CD4-positive, alpha-beta T cell treated with Interleukin-6 at 100 ng/mL for 8 hours (primary cell): ENCODE data around the gene PLA2G5.
"Not testable (repeated sequence)": the region's sequence is repeated elsewhere in the genome, so short reads cannot be mapped to it uniquely, and the experiment has no call there.

Source experiments
- DNase-seq: peaks from one replicate; pipeline ENCODE4 v3.0.0-alpha.2; 2020; ENCODE audit warnings: mixed read lengths, low spot score

The PLA2G5 gene

DNA sequence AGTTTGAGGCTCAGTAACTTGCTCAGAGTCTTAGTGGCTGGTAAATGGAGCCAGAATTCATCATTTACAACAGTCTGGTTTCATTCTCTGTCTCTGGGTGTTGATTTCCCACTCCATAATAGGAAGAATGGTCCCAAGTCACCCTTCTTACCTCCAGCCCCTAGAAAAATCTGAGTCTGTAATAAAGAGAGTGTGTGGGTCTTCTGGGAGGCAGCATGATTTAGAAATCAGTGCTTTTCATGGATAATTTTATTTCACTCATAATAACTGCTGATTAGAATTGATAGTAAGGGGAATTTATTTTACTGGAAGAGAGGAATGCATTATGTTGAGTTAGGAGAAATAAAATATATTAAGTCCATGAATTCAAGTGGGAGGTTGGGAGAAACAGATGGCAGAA, 47.2 kb downstream of the PLA2G5 start:
- DNase-seq, result no peak

DNA sequence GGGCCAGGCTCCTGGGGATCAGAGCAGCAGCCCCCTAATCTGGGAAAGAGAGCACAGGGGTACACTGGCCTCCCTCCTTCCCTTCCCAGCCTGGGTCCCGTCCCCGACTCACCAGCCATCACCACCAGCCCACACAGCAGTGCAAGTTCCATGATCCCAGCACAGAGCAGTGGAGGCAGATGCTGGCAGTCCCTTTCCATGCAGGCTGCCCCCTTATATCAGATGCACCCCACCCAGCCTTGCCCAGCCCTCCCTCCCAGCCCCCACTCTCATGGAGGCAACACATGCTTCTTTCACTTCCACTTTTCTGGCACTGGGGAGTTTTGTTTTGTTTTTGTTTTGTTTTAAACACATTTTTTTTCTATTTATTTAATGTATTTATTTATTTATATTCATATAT, 49.4 kb downstream of the PLA2G5 start, which contains the start of gene PLA2G2D:
Gene PLA2G2D (minus strand): TSS at position 190 of the 400 bp plus-strand sequence. CDS start 38 bp downstream, at position 152.
- no peak for DNase-seq

GRCh38 chr1:20120796-20121195, 50.8 kb downstream of the PLA2G5 start:
- DNase-seq, result no peak

DNA sequence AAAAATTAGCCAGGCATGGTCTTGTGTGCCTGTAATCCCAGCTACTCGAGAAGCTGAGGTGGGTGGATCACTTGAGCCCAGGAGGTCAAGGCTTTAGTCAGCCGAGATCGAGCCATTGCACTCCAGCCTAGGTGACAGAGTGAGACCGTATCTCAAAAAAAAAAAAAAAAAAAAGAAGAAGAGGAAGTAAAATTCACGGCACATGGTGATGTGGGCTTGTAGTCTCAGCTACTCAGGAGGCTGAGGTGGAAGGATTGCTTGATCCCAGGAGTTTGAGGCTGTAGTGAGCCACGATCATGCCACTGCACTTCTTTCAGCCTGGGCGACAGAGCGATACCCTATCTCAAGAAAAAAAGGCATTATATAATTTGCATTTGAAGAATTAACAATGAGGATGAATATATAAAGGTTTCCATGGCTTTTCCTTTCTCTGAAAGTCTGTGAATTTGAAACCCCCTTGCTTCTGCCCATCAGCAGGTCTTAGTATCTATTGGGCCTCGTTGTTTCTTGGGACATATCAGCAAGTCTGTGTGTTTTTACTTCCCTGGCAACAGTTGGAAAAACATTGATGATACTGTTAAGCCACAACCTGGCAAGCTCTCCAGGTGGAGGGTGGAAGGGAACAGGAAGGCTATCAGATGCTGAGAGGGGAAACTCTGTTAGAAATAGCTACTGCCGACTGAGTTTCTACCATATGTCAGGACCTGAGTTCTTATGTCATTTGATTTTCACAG, 53.9 kb downstream of the PLA2G5 start:
- DNase-seq, result no peak

- DNase-seq, result no peak
Measured at GRCh38 chr1:20124456-20125057, 54.6 kb downstream of the PLA2G5 start.

DNA sequence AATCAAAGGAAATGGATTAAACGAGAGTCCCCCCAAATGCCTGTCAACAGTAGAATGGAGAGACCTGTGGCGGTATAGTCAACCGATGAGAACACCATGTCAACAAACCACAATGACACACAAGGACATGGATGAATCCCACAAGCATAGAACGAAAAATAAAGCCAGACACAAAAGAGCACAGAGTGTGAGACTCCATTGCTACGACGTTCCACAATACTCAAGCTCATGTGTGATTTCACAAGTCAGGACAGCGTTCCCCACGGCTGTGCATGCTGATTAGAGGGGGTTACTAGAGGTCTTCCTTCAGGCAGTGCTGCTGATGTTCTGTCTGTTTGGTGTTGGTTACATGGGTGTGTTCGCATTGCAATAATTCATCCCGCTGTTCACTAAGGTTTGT, 55.1 kb downstream of the PLA2G5 start:
- DNase-seq, result no peak

DNA sequence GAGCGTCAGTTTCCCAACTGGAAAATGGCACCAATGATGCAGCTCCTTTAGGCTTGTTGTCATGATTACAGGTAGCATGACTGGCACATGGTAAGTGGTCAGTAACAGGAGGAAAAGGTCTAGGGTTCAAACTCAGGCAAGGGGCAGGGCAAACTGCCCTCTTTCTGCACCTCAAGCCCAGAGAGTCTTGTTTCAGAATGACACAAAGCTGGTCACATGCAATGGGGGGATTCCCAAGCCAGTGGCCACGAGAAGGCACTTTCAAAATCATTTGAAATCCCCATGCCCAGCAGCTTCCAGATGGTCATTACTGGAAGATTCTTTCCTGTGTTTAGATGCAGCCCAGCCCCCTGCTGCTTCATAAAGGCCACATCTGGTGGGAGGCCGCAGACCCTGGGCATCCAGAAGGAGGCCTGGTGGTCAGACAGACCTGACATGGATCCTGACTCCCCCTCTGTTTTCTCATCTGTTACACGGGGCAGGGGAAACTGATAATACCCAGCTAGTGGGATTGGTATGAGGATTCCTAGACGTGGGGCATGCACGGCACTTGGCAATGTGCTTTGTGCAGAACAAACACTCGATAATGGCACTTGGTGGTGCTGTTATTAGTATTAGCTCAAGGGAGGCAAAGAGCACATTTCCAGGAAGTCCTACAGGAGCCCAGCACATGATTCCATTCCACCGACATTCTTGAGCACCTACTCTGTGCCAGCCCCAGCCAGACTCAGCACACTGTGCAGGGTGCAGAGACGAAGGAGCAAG, 56.2 kb downstream of the PLA2G5 start:
- DNase-seq, result no peak

- DNase-seq, result no peak
Measured at GRCh38 chr1:20126806-20127440, 56.9 kb downstream of the PLA2G5 start.

- DNase-seq, result not testable (repeated sequence)
Measured at GRCh38 chr1:20130518-20130917, 60.5 kb downstream of the PLA2G5 start.

- DNase-seq, result no peak
Measured at GRCh38 chr1:20134995-20135394, 65.0 kb downstream of the PLA2G5 start.

DNA sequence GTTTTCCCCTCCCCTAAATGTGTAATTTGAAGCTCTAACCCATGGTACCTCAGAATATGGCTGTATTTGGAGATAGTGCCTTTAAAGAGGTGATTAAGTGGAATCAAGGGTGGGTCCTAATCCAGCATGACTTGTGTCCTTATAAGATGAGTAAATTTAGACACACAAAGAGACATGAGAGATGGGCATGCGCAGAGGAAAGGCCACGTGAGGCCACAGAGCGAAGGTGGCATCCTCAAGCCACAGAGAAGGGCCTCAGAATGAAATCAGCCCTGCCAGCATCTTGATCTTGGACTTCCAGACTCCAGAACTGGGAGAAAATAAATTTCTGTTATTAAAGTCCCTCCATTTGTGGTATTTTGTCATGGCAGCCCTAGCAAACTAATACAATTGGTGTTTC, 66.3 kb downstream of the PLA2G5 start:
- no peak for DNase-seq

DNA sequence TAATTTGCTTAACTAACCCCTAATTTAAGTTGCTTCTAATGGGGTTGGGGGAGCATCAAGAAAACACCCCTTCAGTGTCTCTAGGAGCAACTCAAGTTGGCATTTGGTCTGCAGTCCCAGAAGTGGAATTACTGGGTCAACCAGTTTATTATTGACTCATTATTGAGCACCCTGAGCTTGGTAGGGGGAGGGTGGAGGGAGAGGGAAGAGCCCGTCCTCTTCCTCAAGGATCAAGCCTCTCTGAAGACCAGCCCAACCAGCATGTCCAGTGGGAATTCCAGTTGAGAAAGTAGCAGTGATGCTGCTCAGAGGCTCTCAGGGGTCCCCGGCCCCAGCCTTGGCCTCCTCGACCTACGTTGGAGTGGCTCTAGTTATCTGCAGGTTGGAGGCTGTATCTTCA, 67.1 kb downstream of the PLA2G5 start:
- DNase-seq, result no peak

DNA sequence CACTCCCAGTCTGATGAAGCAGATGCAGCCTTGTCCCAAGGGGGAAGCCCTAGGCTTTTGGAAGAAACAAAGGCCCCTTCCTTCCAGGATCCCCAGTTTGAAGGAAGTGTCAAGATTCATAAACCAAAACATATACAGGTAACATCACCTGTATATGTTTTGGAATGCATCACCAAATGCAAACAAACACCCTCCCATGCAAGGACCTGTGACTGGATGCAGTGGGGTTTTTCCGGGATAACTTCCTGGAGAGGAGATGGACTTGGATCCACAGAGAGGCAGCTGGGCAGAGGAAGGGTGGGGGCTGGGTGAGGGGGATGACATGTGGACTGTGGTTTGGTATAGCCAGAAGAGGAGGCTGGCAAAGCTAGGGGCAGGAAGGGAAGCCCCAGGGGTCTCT, 67.6 kb downstream of the PLA2G5 start:
- no peak for DNase-seq

- DNase-seq, result no peak
Measured at GRCh38 chr1:20138346-20138745, 68.4 kb downstream of the PLA2G5 start.

DNA sequence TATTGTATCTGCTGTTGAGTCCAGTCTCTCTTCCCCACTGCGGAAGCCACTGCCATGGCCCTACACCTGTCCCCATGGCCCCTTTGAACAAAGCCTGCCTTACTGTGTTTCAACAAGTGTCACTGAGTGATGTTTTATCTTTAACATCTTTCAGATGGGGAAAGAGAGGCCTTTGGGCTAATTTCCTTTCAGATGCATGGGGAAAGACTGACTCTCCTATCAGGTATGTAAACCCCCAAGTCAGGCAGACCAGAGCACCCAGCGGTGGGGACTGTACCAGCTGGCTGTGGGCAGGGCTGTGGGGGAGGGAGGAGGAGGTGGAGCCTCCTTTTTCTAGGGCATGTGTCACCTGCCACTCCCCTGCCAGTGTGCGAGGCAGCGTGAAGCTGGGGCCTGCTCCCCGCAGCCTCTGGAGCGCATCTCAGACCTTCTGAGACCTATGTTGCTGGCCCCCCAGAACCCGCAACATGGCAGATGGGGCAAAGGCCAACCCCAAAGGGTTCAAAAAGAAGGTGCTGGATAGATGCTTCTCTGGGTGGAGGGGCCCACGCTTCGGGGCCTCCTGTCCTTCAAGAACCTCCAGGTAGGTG, 69.1 kb downstream of the PLA2G5 start, which contains the start of gene PLA2G2F:
Gene PLA2G2F (plus strand): TSS at position 363 of the 590 bp plus-strand sequence. CDS start 105 bp downstream, at position 468.
- DNase-seq, result no peak

DNA sequence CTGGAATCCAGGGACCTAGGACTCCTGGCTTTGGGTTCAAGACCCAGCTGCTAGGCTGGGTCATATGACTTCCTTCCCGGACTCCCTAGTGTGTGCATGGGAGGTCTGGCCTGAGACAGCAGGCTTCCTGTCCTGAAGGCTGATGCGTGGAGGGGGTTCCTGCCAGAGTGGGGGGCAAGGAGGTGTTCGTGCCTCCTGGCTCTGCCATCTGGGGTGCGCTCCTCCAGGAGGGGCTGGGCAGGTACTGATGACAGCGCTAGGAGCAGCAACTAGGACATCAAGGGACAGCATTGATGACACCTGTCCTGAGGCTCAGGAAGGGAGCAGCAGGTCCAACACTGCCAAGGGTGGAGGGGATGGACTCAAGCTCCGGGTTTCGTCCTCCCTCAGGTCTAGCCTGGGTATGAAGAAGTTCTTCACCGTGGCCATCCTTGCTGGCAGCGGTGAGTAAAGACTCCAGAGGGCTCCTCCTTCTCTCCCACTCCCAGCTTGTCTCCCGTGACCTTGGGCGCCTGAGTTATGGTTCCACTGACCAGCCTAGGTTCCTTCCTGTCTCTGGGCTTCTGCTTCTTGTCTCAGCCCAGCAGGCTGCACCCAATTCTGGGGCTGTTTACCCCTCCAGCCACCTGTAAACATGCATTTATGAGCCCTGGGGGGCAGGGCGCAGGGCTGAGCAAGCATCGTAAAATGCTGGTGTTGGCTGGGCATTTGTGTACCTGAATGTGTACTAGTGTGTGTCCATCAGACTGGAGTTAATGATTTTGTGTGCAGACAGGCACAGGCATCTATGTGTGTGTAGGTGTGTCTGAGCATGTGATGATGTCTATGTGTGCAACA, 70.0 kb downstream of the PLA2G5 start:
- no peak for DNase-seq

- no peak for DNase-seq
Measured at GRCh38 chr1:20141001-20141400, 71.0 kb downstream of the PLA2G5 start.

GRCh38 chr1:20141466-20141865, 71.5 kb downstream of the PLA2G5 start:
- no peak for DNase-seq
